NOMO-1 treated with DMSO at 0.1 percent for 48 hours (cell line): ENCODE results near the gene GFAP.
A peak's percentile ranks its signal among the peaks of the same experiment; 100 is the strongest.

Experiments used
- DNase-seq: peaks from one replicate; lab custom pipeline; 2025; ENCODE audit not compliant: unreplicated experiment; lab: John Stamatoyannopoulos, UW

GFAP gene

DNA sequence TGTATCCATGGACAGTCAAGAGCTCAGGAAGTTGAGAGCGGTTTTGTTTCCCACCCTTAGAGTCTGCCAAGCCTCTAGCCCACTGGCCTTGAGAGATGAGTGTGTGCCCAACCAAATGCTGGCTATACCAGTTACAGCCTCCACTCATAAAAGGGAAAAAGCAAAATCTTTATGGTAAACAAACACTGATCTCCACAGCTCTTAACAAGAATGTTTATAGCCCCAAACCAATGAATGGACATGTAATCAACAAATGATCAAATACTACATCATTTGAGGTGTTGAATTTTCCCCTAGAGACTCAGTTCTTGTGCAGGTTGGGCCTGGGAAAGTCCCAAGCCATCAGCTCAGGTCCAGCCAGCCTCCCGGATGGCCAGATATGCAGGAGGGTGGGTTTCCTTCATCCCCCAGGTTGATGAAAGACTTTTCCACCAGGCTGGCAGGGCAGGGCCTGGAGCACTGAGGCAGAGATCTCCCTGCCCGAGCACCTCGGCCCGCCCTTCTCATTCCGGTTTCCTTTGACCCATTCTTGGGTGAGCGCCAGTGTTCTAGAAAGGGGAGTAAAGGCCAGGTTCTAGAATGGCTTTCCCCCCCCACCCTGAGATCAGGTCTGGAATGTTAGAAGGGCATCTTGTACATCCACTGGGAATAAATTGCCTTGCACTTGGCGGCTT is 12.2 kb downstream of the GFAP start:
- no peak for DNase-seq

DNA sequence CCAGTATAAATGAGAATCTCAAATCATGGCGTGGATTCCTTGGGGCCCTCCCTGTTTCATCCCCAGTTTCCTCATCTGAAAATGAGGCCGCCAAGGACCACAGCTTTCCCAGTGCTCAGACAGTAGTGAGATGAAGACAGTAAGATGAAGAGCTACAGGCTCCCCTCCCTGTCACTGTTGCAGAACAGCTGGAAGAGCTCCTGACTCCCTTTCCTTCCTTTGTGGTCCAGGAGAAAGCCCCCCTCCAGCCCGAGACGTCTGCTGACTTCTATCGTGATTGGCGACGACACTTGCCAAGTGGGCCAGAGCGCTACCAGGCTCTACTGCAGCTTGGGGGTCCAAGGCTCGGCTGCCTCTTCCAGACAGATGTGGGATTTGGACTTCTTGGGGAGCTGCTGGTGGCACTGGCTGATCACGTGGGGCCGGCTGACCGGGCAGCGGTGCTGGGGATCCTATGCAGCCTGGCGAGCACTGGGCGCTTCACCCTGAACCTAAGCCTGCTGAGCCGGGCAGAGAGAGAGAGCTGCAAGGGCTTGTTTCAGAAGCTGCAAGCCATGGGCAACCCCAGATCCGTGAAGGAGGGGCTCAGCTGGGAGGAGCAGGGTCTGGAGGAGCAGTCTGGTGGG is 13.1 kb downstream of the GFAP start:
- DNase-seq: no peak

DNA sequence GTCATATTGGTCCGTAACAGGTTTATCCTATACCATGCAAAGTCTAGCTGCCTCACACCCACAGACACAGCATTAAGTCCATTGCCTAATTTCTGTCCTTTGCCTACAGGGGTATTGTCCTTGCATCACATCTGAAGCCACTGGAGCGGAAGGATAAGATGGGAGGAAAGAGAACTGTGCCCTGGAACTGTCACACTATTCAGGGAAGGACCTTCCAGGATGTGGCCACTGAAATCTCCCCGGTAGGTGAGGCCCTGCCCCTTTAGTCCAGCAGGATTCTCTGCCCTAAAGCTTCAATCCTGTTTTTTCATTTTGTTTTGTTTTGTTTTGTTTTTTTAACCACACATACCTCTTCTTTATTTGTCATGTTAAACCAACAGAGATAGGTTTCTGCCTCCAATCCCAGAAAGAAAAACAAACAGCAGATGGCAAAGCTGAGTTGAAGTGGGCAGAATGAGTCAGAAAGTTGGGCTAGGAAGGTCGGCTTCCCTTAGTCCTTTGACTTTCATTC is 13.8 kb downstream of the GFAP start:
- peak; percentile 18 for DNase-seq

DNA sequence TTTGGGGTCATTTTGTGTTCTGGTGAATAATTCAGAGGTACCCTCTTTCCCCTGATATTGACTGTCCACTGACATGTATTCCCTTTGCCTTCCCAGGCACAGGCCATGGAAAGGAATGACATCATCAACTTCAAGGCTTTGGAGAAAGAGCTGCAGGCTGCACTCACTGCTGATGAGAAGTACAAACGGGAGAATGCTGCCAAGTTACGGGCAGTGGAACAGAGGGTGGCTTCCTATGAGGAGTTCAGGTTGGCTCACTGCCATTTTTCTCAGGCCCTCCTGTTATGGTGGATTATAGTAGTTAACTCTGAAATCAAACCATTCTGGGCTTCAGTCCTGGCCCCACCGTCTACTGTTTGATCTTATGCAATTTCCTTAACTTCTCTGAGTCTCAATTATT is 14.4 kb downstream of the GFAP start:
- DNase-seq: no peak

DNA sequence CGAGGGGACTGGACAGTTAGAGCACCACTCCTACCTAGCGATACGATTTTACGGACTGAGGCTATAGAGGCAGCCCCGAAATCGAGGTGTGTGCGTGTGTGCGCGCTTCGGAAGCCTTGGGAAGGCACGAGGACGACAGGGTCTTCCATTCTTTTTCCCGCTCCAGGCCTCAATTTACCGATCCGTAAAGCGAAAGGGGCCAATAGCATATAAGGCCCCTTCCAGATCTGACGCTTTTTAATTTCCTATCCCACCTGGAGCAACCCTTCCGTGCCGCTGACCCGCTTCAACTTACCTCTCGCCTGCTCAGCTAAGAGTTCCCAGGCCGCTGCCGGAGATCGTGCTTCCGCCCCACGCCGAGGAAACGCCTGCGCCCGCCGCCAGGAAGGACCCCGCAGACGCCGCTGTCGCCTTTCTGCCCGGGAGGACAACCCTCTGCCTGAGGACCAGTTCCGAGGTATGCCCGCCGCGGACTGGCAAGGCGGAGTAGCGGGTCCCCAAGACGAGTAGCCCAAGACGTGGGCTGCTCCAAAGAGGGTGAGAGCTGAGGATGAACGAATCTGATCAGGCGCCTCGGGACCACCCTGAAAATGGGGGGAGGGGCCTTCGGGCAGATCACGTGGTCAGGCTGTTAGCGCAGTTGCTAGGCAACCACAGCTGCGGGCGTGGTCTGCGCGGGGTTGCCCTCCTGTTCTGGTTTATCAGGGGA is 16.1 kb downstream of the GFAP start, which contains the start of gene EFTUD2:
EFTUD2 (minus strand) TSS at position 372 of the 709 bp plus-strand sequence. CDS start 4,924 bp downstream, outside the sequence.
- peak; percentile 87 for DNase-seq

DNA sequence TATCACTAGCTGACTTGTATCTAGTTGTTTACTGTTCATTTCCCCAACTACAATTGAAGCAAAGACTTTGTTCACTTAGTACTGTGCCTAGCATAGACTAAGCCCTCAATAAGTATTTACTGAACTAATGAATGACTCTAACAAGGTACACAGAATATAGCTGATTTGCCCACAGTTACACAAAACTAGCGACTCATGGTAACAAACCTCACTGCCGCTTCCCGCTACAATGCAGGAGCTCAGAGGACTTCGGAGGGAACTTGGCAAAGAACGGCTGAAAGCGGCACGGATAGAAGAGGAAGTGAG is 16.6 kb downstream of the GFAP start:
- DNase-seq: peak; percentile 85

DNA sequence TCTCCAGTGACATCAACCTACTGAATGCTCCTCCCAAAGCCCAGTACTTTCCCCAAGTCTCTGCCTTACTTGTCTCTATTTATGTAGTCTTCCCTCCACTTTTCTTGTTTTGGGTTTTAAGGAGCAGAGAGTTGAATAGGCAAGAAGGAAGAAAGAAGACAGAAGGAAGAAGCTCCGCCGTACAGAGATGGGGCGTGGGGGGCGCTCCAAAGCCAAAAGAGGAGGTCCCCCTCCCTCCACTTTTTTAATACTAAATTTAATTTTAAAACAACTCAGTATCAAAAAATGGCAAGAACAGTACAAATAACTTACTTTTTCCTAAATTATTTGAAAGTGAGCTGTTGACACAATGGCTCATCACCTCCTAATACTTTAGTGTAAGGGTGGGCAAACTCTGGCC is 20.7 kb downstream of the GFAP start:
- DNase-seq: no peak

DNA sequence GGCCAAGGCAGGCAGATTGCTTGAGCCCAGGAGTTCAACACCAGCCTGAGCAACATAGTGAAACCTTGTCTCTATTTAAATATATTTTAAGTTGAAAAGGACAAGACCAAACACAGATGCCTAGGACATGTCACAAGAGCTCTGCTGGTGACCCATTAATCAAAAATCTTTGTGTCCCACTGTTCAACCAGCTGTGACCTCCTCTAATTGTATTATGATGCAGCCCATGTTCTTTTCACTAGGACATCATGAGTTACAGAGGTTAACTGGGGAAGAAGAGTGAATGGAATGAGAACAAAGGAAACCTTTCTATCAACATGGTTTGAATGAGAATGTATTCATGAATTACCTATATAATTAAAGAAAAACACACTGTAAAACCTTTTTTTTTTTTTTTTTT is 23.1 kb downstream of the GFAP start:
- DNase-seq: no peak

DNA sequence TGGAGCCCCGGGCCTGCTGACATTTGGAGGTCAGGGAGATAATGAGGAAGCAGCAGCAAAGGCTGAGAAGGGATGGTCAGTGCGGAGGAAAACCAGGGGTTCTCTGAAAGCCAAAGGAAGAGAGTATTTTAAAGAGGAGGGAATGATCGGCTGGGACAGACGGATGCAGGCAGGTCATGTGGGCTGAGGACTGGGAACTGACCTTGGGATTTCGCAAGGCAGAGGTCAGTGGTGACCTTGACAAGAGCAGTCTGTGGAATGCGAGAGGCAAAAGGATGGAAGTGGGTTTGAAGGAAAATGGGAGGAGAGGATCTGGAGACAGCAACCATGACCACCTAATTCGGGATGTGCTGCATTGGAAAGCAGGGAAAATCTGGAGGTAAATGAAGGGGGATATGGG is 26.3 kb downstream of the GFAP start:
- DNase-seq: no peak

DNA sequence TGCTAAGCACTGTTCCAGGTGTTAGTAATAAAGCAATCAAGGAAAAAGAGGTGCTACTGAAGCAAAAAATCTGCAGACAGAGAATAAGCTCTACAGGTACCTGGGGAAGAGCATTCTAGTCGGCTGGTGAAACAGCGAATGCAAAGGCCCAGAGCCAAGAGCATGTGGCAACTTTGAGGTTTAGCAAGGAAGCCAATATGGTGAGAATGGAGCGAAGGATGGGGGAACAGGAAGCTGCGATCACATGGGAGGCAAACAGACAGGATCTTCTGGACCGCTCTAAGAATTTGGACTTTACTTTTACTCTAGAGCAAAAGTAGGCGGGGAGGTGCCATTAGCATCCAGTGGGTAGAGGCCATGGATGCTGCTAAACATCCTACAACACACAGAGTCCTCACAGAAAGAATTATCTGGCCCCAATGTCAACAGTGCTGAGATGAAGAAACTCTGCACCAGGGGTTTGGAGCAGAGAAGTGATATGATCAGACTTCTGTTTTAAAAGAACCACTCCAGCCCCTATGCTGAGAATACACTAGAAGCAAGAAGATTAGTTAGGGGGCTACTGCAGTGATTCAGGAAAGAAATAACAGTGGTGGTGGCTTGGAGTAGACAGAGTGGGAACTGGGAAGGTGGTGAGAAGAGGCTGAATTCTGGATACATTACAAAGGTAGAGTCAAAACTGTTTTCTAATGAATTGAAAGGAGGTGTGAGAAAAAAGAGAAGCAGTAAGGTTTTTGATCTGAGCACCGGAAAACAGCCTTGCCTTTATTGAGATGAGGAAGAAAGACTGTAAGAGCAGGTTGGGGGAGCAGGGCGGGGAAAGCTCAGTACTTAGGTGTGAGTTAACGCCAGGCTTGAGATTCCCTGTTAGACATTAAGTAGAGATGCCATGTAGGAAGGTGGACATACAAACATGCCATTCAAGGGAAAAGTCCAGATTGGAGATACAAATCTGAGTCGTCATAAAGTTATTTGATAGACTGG is 27.0 kb downstream of the GFAP start:
- DNase-seq: peak; percentile 44

DNA sequence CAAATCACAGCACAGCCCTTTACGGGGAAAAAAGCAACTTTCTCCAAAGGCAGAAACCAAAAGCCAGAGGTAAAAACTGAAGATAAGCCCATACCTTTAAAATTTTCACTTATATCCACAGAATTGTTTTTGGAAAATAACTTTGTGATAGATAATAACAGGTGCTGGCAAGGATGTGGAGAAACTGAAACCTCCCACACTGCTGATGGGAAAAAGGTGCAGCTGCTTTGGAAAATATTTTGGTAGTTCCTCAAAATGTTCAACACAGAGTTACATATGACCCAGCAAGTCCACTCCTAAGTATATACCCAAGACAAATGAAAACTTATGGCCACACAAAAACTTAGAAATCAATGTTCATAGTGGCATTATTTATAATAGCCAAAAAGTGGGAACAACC is 28.3 kb downstream of the GFAP start:
- DNase-seq: no peak

DNA sequence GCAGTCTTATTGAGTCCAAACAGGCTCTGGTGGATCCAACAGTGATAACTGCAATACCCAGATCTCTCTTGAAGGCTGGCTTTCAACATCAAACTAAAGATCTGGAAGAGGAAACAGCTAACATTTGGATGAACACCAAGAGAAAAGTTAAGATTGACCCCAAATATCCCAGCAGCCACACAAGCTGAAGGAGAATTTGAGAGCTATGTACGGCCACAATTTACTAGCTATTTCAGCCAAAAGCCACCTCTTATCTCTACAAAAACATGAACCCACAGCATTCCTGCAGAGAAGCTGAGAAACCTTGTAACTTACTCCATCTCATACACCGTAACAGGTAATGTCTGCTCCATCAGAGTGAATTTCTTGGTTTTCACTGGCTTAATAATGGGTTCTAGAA is 30.4 kb downstream of the GFAP start:
- no peak for DNase-seq

DNA sequence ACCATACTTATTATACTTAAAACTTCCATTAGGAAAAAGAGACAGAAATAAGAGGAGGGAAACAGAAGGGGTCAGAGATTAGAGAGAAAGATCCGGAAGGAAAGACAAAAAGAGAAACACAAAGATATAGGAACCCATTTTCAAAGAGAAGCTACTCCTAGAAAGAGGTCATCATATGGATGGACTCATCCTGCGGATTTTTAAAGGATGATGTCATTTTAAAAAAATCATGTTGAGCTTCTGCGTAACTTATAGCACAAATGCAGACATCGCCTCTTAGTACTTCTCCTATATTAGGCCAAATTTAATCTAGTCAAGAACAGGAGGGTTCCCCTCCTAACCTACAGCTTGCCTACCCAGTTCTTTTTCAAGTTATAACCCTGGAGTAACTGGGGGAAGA is 34.2 kb downstream of the GFAP start:
- no peak for DNase-seq

DNA sequence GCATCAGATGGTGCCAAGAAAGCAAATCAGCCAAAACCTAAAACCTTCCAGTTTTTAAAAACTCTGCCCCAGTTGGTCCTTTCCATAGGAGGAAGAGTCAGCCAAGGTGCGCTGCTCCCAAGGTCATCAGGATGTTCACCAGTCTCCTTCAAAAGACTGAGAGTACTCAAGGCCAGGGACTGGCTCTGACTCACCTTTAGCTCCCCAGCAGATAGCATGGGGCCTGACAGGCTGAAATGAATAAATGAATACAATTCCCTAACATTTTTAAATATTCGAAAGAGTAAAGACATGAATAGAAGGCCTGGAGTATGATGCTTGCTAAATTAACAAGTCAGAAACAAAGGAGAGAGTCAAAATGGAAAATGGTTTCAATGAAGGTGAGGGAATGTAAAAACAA is 35.2 kb downstream of the GFAP start:
- no peak for DNase-seq

DNA sequence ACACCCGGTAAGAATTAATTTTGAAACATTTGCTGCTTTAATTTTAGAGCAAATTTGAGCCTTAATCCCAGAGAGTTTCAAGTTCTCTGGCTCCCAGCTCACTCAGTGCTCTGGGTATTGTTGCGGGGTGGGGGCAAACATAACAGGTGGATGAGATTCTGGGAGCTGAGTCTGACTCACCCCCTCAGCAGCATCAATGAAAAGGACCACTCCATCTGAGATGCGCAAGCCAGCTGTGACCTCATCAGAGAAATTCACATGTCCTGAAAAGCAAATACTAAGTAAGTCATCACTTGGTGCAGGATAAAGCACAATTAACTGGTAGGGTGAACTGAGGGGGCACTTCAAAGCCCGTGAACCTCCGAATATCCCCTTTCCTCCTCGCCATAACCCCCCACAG is 35.9 kb downstream of the GFAP start:
- no peak for DNase-seq

DNA sequence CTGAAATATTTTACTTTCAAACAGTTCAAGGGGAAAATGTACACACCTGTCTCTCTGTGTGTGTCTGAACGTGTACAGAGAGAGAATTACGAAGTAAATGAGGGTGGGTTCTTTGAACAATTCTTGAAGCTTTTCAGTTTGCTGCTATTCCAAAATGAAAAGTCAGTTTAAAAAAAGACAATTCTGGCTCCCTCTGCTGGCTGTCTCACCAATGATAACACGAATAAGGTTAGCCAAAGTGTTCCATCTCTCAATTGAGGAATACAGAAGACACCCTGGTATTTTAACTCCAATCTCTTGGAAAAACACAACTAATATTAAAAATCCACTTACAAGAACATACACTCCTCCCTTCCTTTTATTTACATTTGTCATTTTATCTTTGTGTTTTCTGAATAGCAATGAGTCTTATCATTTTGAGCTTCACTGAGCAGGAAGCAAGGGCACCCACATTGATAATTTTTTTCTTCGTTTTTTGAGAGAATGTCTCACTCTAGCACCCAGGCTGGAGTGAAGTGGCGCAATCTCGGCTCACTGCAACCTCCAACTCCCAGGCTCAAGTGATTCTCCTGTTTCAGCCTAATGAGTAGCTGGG is 36.6 kb downstream of the GFAP start:
- peak; percentile 8 for DNase-seq

DNA sequence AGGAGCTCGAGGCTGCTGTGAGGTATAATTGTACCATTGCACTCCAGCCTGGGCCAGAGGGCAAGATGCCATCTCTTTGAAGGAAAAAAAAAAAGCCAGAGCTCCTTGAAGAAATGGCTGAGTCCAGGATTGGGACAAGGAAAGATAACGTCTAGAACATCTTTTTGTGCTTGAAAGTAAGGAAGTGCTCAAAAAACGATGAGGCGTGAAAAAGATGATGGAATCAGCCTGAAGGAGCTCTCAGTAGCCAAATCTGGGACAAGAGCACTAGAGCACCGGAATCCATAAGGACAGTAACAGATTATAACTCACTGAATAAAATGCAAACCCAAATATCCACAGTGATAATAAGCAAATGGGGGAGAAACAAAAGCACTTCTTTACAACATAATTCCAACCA is 38.2 kb downstream of the GFAP start:
- no peak for DNase-seq

DNA sequence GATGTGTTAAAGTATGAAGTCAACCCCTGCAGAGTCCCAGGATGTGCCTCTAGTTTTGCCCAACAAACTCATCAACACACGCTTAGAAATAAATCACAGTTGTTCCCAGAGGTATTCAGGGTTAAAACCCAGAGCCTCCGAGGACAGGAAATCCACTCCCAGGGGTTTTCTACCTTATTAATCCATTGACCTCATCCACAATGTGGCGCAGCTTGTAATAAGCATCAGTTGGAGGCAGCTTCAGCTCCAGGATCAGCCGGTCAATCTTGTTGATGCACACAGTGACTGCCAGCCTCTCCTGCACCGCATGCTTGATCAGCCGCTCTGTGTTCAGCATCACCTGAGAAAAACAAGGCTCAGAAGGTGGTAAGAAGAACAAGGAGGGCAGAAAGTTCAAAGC is 39.5 kb downstream of the GFAP start:
- DNase-seq: no peak

DNA sequence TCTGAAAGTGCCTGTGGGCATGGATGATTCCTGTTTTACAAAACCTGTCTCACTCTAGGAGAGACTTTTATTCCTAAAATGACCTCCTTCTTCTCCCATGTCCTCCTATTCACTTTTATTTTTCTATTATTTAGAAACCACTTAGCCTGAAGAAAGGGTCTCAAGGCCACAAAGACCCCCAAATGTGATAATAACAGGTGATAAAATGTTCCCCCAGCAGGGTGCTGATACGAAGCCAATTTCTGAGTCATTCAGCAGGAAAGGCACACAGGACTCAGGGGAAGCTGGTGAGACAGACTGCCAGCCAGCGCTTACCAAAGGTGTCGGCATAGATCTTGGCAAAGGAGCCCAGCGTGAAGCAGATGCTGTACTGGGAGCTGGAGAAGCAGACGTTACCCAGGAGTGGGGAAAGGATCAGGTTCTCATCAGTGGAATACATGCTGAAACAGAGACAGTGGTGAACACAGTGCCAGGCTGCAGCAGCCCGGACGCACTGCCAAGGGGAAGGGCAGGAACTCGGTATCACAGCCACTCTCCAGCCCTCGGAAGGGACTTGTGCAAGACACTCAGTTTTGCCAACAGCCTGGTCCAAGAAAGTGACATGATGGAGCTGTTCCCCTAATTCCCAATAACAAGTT is 43.0 kb downstream of the GFAP start:
- no peak for DNase-seq

DNA sequence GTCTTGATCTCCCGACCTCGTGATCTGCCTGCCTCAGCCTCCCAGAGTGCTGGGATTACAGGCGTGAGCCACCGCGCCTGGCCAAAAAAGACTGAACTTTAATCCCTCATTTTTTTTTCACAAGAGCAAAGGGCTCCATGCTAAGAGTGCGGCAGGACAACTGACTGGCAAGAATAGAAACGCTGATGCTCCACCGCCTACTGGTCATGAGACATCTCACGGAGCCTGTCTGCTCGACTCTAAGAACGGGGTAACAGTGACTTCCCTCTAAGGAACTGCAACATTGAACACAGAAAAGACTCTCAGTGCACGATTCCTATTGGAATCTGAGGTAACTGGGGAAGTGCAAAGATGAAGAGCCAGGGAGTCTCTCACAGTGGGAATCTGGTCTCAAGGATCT is 43.7 kb downstream of the GFAP start:
- DNase-seq: no peak
